MCF 10A (cell line): ENCODE results near the gene USP6NL. TPM values are rescaled to one million over a fixed set of nuclear protein-coding genes. Genes with fewer than 3 reads are reported as not detected.

Source experiments
- BruUV-seq: library from RNA; stranded (reverse); fragments of 400-500 nt; replicated peaks from 2 replicates; lab custom pipeline; 2021; lab: Mats Ljungman, UMichigan
- CTCF ChIA-PET: fragments of 300-600 bp; sonication (Branson Sonifier 250); formaldehyde crosslinking; extraction: SDS; loops from one replicate; lab custom pipeline; 2021; ENCODE audit warnings: antibody characterized with exemption, inconsistent platforms; lab: Yijun Ruan, JAX
- POLR2A ChIA-PET: fragments of 300-600, 350-650 bp; sonication (Branson Sonifier 250); formaldehyde crosslinking; extraction: SDS; loops from one replicate; lab custom pipeline; 2020; ENCODE audit warnings: antibody characterized with exemption, inconsistent platforms; lab: Yijun Ruan, JAX
- DNase-seq: peaks from one replicate; pipeline ENCODE4 v3.0.0-alpha.2; 2018; ENCODE audit not compliant: unreplicated experiment
- H3K27ac Mint-ChIP-seq: one replicate; pipeline ENCODE4 v1.8.0; 2022; ENCODE audit warnings: mild to moderate bottlenecking, low read depth, mixed read lengths; ENCODE audit not compliant: unreplicated experiment
- H3K27me3 Mint-ChIP-seq: one replicate; pipeline ENCODE4 v1.8.0; 2022; ENCODE audit warnings: mixed read lengths; ENCODE audit not compliant: insufficient read depth, unreplicated experiment
- H3K36me3 Mint-ChIP-seq: one replicate; pipeline ENCODE4 v1.8.0; 2022; ENCODE audit warnings: mild to moderate bottlenecking, moderate library complexity, mixed read lengths; ENCODE audit not compliant: insufficient read depth, unreplicated experiment
- H3K4me1 Mint-ChIP-seq: one replicate; pipeline ENCODE4 v1.8.0; 2022; ENCODE audit warnings: mixed read lengths; ENCODE audit not compliant: insufficient read depth, unreplicated experiment
- H3K4me3 Mint-ChIP-seq: one replicate; pipeline ENCODE4 v1.8.0; 2022; ENCODE audit warnings: mild to moderate bottlenecking, moderate library complexity, mixed read lengths; ENCODE audit not compliant: unreplicated experiment
- H3K9me3 Mint-ChIP-seq: one replicate; pipeline ENCODE4 v1.8.0; 2022; ENCODE audit warnings: mixed read lengths; ENCODE audit not compliant: unreplicated experiment
- intact Hi-C: fragments of 100-400 bp; cut with micrococcal nuclease; formaldehyde crosslinking; loops from 2 replicates; pipeline ENCODE4 v1.14.1; 2022
- total RNA-seq: library from RNA; stranded (reverse); gene quantifications from 2 replicates; pipeline ENCODE4 v1.2.3, GENCODE V29; 2022
- TF ChIP-seq, protein P1 (sequence below): fragments of 200-600 bp; IDR thresholded peaks from one replicate; pipeline ENCODE4 v1.8.0; 2022; ENCODE audit warnings: antibody characterized with exemption, mild to moderate bottlenecking; ENCODE audit not compliant: unreplicated experiment

Gene USP6NL
- total RNA-seq, 1 experiment from 2014 or later, result 19.2 TPM

DNA sequence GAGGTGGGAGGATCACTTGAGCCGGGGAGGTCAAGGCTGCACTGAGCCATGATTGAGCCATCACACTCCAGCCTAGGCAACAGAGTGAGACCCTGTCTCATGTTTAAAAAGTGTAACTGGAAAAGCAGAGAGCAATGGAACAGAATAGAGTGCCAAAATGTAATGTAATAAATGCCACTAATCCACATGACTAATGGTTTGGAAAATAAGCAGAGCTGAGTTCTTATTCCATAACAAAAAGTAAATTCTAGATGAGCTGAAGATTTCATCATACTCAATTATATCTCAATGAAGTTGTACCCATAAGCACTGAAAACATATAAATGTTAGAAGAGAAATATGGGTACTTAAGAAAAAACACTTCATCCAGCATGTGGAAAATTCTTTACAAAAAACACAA is 132.6 kb downstream of the USP6NL start:
- BruUV-seq, result no TSS peak
- POLR2A ChIA-PET, result no interaction called here
- CTCF ChIA-PET, result interaction anchor here (0.6 kb wide), 1 partner anchor 442 kb away, joined by 3 read pairs; no protein-coding TSS in a partner anchor
- no peaks in the 10 kb centered on the region for H3K27me3 Mint-ChIP-seq
- H3K27ac Mint-ChIP-seq, result no peak overlapping the region
- DNase-seq, result no peak
- no peaks in the 10 kb centered on the region for H3K9me3 Mint-ChIP-seq
- TF ChIP-seq, protein P1, sequence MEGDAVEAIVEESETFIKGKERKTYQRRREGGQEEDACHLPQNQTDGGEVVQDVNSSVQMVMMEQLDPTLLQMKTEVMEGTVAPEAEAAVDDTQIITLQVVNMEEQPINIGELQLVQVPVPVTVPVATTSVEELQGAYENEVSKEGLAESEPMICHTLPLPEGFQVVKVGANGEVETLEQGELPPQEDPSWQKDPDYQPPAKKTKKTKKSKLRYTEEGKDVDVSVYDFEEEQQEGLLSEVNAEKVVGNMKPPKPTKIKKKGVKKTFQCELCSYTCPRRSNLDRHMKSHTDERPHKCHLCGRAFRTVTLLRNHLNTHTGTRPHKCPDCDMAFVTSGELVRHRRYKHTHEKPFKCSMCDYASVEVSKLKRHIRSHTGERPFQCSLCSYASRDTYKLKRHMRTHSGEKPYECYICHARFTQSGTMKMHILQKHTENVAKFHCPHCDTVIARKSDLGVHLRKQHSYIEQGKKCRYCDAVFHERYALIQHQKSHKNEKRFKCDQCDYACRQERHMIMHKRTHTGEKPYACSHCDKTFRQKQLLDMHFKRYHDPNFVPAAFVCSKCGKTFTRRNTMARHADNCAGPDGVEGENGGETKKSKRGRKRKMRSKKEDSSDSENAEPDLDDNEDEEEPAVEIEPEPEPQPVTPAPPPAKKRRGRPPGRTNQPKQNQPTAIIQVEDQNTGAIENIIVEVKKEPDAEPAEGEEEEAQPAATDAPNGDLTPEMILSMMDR, result no peak
- no peaks in the 10 kb centered on the region for H3K4me1 Mint-ChIP-seq
- H3K36me3 Mint-ChIP-seq, result peaks cover 12% of the 10 kb centered on the region
- H3K4me3 Mint-ChIP-seq, result no peak overlapping the region
- intact Hi-C loops, result no loop called here

DNA sequence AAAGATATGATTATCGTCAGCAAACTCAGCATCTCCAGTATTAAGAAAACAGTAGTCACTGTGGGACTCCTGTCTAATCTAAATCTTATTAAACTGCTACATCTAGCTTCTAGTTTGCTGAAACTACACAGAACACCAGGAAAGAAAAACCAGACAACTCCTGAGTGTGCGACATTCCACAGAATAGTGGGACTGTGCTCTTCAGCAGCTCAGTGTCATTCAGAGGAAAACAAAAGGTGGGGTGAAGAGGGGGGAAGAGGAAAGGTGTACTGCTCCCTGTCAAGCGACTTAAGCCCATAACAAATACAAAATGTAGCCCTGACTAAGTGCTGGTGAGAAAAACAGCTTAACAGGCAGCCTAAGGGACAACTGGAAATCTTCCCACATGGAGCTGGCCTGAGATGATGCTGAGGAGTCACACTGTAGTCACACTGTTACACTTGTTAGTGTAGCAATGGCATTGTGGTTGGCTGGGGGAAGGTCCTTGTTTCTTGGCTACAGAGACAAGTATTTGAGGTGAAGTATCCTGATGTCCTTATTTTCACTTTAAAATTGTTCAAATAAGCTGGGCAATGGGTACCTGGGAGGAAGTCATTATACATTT is 135.5 kb downstream of the USP6NL start:
- no TSS peak for BruUV-seq
- no peak for DNase-seq
- Mint-ChIP-seq H3K27me3 (no peaks in the 10 kb centered on the region), H3K4me3 (no peak overlapping the region), H3K9me3 (no peaks in the 10 kb centered on the region), H3K4me1 (peaks cover 5% of the 10 kb centered on the region), H3K36me3 (peaks cover 6% of the 10 kb centered on the region), H3K27ac (no peak overlapping the region)
- TF ChIP-seq, protein P1, result no peak
- POLR2A ChIA-PET, result no interaction called here
- intact Hi-C loops, result no loop called here
- CTCF ChIA-PET, result interaction anchor here (0.6 kb wide), 1 partner anchor 22 kb away, joined by 3 read pairs; no protein-coding TSS in a partner anchor

DNA sequence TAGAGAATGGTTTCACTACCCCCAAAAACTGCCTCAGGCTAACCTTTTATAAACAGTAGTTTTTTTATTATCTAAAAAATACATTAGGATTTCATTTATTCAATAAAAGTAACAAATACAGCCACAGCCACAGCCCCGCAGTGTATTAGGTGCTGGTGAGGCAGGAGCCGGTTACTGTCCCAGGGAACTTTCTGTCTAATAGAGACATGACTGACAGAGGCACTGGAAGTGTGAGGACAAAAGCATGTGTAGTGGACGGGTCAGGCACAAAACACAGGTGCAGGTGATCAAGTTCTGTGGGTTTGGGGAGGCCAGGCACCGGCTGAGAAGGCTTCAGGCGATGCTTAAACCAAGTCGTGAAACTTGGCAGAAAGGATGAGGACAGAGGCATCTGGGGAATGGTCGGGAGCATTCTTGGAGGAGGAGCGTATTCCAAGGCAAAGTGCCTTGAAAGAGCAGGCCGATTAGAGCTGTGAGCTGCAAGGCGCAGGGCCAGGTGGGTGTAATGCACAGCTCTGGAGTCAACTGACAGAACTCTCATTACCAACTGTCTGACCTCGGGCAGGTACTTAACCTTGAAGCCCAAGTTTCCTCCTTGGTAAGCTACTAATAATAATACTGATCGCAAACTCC is 138.2 kb downstream of the USP6NL start:
- CTCF ChIA-PET, result interaction anchor here (0.7 kb wide), 1 partner anchor 255 kb away, joined by 3 read pairs; no protein-coding TSS in a partner anchor
- peaks cover 5% of the 10 kb centered on the region for H3K4me1 Mint-ChIP-seq
- POLR2A ChIA-PET, result interaction anchor here (0.6 to 1.1 kb wide), 2 partner anchors 13 to 1319 kb away, joined by 3 read pairs; no protein-coding TSS in a partner anchor
- DNase-seq, result no peak
- intact Hi-C loops, result loop anchor here (2.0 to 5.0 kb wide), 2 partner anchors 781 to 1864 kb away; no protein-coding TSS in a partner anchor
- no TSS peak for BruUV-seq
- H3K27me3 Mint-ChIP-seq, result no peaks in the 10 kb centered on the region
- no peaks in the 10 kb centered on the region for H3K36me3 Mint-ChIP-seq
- H3K4me3 Mint-ChIP-seq, result no peak overlapping the region
- H3K27ac Mint-ChIP-seq, result no peak overlapping the region
- TF ChIP-seq, protein P1, result no peak
- H3K9me3 Mint-ChIP-seq, result no peaks in the 10 kb centered on the region

DNA sequence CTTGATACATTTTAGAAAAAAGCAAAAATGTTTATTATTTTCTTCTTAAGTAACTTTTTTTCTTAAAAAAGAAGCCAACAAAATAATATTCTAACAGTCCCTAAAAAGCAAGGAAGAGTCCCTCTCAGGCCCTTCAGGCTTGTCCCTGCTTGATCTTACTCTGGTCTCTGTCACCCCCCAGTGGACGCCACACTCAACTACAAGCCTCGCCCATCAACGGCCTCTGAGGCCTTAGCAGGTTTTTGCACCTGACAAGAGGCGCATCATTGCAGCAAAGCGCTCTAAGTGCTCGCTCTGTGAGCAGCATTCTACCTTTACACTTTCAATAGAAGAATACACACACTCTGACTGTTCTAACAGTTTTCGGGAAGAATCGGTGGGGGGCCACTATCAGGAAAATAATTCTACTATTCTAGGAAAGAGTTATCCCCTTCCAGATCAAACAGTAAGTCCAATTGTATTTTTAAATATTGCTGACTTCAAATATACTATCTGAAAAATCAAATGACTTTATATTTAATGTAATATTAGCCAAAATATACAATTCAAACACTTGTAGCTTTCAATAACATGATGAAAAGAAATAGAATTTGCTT is 139.2 kb downstream of the USP6NL start:
- Mint-ChIP-seq H3K36me3 (no peaks in the 10 kb centered on the region), H3K27ac (no peak overlapping the region), H3K27me3 (no peaks in the 10 kb centered on the region), H3K9me3 (no peaks in the 10 kb centered on the region), H3K4me3 (no peak overlapping the region), H3K4me1 (peaks cover 5% of the 10 kb centered on the region)
- no TSS peak for BruUV-seq
- POLR2A ChIA-PET, result interaction anchor here (1.1 kb wide), 1 partner anchor 12 kb away, joined by 3 read pairs; no protein-coding TSS in a partner anchor
- DNase-seq, result peak; percentile 71
- intact Hi-C loops, result loop anchor here (2.0 to 5.0 kb wide), 2 partner anchors 780 to 1863 kb away; no protein-coding TSS in a partner anchor
- CTCF ChIA-PET, result interaction anchor here (0.6 to 0.7 kb wide), 2 partner anchors 198 to 256 kb away, joined by 3 read pairs; no protein-coding TSS in a partner anchor
- TF ChIP-seq, protein P1, result peak; percentile 94
